ENCODE results near the gene CLDN22. TPM values are rescaled to one million over a fixed set of nuclear protein-coding genes. Genes with fewer than 3 reads are reported as not detected.

CLDN22 gene
- total and polyA plus RNA-seq, 9 of the 15 experiments (the other 6 are each of a cell fraction or from before 2014, with no cell fraction given), result 0.21 TPM; not detected in 8

DNA sequence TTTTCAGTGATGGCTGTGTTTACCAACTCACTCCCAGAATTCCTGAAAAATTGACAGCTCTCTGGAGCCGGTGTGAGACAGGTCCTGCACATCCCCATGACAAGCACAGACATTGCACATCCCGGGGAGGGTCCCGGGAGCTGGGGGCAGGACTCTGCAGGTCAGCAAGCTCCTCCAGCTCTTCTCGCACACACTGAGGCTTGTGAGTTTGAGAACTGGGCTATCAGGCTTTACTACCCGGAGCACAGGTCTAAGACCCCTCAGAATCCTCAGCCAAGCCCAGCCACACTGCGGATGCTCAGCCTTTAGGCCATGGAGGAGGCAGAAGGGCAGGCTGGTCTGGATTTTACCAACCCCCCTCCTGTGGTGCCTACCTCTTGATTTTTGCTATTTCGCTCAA, 7.8 kb upstream of the CLDN22 start (continued):
- TF ChIP-seq ZSCAN32 (CRISPR knock-in tag; IDR thresholded peaks at IDR 0.05) (no peak), SP2 (IDR thresholded peaks at IDR 0.05; ENCODE audit: extremely low read depth, low read depth, low read length, poor library complexity, severe bottlenecking) (no peak), ZNF696 (CRISPR knock-in tag; conservative IDR thresholded peaks at IDR 0.05) (no peak), SUPT5H (IDR thresholded peaks at IDR 0.05) (no peak)

DNA sequence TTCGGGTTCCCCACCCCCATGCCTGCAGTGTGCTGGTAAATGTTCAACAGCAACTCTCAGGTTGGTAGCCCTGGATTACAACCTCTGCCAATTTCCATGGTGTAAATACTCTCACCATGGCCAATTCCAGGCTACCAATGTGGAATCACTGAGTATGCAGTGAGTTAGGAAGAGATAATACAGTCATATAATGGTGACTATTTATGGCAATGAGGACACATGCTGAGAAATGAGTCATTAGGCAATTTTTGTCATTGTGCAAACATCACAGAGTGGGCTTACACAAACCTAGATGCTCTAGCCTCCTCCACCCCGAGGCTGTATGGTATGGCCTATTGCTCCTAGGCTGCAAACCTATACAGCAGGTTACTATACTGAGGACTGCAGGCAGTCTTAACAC, 6.8 kb upstream of the CLDN22 start:
- Histone ChIP-seq H3K4me1 (replicated peaks in 1 of 2; ENCODE audit: control insufficient read depth in 2 of 2, insufficient read depth in 2 of 2, low read length in 2 of 2) (no peaks in the 10 kb centered on the region), H3K9me1 (ENCODE audit: control insufficient read depth, insufficient read depth, low read length) (no peaks in the 10 kb centered on the region), H3K36me3 (ENCODE audit: control insufficient read depth, insufficient read depth, low read length) (no peaks in the 10 kb centered on the region), H3K79me2 (ENCODE audit: control insufficient read depth, insufficient read depth, low read length) (no peaks in the 10 kb centered on the region), H3K4me2 (ENCODE audit: insufficient read depth, low read length) (no peak overlapping the region), H3K9ac (ENCODE audit: insufficient read depth in 1 of 2, low read depth in 2 of 2, low read length in 2 of 2) (no peak overlapping the region), H3K9me3 (replicated peaks; ENCODE audit: control insufficient read depth, insufficient read depth, low read depth, low read length) (peaks cover 3% of the 10 kb centered on the region; the same call in 1 of the 2 replicates), H3K27me3 (ENCODE audit: control insufficient read depth in 2 of 2, insufficient read depth in 2 of 2, low read length in 2 of 2) (peaks cover 0 to 15% of the 10 kb centered on the region in 2 experiments; a peak in 1 of 5 replicates), H2AFZ (ENCODE audit: low read depth, low read length) (no peak overlapping the region), H3K27ac (ENCODE audit: extremely low read depth, low read depth, low read length) (no peak overlapping the region), H4K20me1 (replicated peaks; ENCODE audit: control insufficient read depth, insufficient read depth, low read length) (no peaks in the 10 kb centered on the region), H3K4me3 (no peak overlapping the region)
- in situ Hi-C loops (cut with MboI), result no loop called here
- BruUV-seq (replicated peaks), result no TSS peak
- ATAC-seq (no peak), DNase-seq (ENCODE audit: extremely low read depth in 1 of 4, low spot score in 3 of 4) (no peak), FAIRE-seq (no peak)
- intact Hi-C loops (cut with micrococcal nuclease), result no loop called here
- POLR2A ChIA-PET, result no interaction called here
- CTCF ChIA-PET (ENCODE audit: low intra/inter-chr PET ratio), result no interaction called here
- TF ChIP-seq RNF219 (CRISPR knock-in tag; IDR thresholded peaks at IDR 0.05) (no peak), HDAC2 (IDR thresholded peaks at IDR 0.05) (no peak), ATF3 (IDR thresholded peaks at IDR 0.05) (peak; percentile 56), ATF3 (CRISPR knock-in tag; conservative IDR thresholded peaks at IDR 0.05) (no peak), JUND (IDR thresholded peaks at IDR 0.05; ENCODE audit: borderline replicate concordance, low read depth, low read length) (peak; percentile 14; the same call in 1 of the 2 replicates), JUND (tag; IDR thresholded peaks at IDR 0.05; ENCODE audit: borderline replicate concordance, low read depth, low read length) (no peak; the same call in 2 of the 3 replicates), MEF2A (IDR thresholded peaks at IDR 0.05; ENCODE audit: control insufficient read depth, low read depth, low read length) (0 out of 2 replicates have a peak, but pooled peaks have one; percentile 33), CEBPG (CRISPR knock-in tag; IDR thresholded peaks at IDR 0.05) (no peak), CEBPG (tag; conservative IDR thresholded peaks at IDR 0.05 in 1 of 2, IDR thresholded peaks at IDR 0.05 in 1 of 2) (0 out of 4 replicates have a peak, but pooled peaks of 1 of the 2 experiments have one; percentile 18)
- TF ChIP-seq, protein P1, sequence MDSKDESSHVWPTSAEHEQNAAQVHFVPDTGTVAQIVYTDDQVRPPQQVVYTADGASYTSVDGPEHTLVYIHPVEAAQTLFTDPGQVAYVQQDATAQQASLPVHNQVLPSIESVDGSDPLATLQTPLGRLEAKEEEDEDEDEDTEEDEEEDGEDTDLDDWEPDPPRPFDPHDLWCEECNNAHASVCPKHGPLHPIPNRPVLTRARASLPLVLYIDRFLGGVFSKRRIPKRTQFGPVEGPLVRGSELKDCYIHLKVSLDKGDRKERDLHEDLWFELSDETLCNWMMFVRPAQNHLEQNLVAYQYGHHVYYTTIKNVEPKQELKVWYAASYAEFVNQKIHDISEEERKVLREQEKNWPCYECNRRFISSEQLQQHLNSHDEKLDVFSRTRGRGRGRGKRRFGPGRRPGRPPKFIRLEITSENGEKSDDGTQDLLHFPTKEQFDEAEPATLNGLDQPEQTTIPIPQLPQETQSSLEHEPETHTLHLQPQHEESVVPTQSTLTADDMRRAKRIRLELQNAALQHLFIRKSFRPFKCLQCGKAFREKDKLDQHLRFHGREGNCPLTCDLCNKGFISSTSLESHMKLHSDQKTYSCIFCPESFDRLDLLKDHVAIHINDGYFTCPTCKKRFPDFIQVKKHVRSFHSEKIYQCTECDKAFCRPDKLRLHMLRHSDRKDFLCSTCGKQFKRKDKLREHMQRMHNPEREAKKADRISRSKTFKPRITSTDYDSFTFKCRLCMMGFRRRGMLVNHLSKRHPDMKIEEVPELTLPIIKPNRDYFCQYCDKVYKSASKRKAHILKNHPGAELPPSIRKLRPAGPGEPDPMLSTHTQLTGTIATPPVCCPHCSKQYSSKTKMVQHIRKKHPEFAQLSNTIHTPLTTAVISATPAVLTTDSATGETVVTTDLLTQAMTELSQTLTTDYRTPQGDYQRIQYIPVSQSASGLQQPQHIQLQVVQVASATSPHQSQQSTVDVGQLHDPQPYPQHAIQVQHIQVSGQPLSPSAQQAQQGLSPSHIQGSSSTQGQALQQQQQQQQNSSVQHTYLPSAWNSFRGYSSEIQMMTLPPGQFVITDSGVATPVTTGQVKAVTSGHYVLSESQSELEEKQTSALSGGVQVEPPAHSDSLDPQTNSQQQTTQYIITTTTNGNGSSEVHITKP (IDR thresholded peaks at IDR 0.05; ENCODE audit: partially characterized antibody), result peak; percentile 20
- 32% methylated on average over 2 of the region's 2 CpGs for WGBS (ENCODE audit: insufficient coverage, low coverage, missing lambda C conversion rate)

Data from K562 (cell line).